Stimulated activated CD8-positive, alpha-beta memory T cell treated with anti-CD3 and anti-CD28 coated beads, Interleukin-15, amount 100 ng/mL, for 24 hours (primary cell): Measurements from ENCODE around the gene TACC2.
"Not testable (repeated sequence)": the region's sequence is repeated elsewhere in the genome, so short reads cannot be mapped to it uniquely, and the experiment has no call there.

Source experiments
- DNase-seq: peaks from one replicate; pipeline ENCODE4 v3.0.0-alpha.2; 2020; ENCODE audit warnings: low read depth

TACC2 gene

DNA sequence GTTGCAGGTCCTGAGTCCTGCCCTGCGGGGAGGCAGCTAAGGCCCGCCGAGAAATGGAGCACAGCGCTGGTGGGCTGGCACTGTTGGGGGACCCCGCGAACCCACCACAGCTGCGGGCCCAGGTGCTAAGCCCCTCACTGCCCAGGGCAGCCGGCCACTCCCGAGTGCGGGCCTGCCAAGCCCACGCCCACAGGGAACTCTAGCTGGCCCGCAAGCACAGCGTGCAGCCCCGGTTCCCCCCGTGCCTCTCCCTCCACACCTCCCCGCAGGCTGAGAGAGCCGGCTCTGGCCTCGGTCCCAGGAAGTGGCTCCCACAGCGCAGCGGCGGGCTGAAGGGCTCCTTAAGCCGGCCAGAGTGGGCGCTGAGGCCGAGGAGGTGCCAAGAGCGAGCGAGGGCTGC, 10.5 kb upstream of the TACC2 start:
- DNase-seq = no peak

DNA sequence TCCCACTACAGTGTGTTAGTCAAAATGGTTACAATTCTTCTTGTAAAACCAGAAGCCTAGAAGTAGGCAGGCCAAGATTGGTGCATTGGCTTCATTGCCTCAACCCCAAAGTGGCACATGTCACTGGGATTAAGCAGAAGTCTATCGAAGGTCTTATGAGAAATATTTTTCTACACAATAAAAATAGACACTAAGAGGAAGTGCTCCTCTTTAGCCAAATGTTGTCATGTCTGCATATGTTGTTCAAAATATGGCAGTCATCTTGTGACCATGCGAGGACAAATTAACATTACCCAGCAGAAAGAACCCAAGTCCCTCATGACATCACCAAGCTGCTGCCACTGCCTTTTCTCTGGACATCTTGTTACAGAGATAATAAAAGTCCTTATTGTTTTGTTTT, 7.6 kb upstream of the TACC2 start:
- no peak for DNase-seq

DNA sequence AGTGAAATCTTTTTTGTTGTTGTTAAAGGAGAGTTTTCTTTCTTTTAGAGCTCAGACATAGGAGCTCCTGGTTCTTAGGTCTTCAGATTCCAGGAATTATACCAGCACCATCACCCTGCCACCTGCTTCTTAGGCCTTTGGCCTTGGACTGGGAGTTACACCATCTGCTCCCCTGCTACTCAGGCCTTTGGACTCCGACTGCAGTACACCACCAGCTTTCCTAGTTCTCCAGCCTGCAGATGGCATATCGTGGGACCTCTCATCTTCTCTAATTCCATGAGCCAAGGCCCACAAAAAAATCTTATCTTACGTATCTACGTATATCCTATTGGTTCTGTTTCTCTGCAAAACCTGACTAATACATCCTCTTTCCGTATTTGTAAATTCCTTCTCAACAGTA, 5.1 kb upstream of the TACC2 start:
- DNase-seq = no peak

DNA sequence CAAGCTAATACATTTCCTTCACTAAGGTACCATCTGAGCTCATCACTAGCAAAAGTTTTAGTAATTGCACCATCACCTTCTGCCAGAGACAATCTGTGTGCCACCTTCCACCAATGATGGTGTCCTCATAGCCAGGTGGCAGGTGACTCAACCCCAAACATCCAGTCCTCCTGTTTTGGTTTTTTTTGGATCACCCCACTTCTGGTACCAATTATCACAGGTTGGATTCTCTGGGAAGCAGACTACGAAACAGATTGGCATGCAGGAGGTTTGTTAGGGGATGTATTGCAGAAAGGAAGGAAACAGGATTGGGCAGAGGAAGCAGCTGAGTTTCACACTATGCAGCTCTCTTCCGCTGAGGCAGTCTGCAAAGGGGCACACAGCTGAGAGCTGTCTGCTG, 4.5 kb upstream of the TACC2 start:
- DNase-seq = no peak

DNA sequence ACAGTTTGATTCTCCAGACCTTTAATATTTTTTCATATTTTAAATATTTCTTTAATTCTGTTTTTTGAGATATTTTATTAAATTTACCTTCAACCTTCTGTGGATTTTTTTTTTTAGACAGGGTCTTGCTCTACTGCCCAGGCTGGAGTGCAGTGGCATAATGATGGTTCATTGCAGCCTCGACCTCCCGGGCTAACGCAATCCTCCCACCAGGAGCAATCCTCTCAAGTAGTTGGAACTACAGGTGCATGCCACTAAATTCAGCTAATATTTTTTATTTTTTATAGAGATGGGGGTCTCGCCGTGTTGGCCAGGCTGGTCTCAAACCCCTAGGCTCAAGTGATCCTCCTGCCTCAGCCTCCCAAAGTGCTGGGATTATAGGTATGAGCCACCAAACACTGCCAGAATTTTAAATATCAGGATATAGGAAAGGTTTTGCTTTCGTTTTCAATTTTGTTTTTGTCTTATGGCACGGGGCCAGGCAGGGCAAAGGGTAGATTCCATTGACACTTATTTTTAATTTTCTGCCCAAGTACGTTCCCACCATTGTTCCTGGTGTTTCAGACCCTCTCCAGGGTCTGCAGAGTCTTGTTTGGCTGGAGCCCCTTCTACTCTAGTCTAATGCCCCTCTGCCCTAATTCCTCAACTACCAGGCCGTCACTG, 1.2 kb downstream of the TACC2 start:
- no peak for DNase-seq

DNA sequence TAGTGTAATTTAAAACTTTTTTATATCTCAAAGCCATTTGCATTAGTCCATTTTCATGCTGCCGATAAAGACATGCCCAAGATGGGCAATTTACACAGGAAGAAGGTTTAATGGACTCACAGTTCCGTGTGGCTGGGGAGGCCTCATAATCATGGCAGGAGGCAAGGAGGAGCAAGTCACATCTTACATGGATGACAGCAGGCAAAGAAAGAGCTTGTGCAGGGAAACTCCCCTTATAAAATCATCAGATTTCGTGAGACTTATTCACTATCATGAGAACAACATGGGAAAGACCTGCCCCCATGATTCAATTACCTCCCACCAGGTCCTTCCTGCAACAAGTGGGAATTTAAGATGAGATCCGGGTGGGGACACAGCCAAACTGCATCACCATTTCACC, 2.8 kb downstream of the TACC2 start:
- not testable (repeated sequence) for DNase-seq

DNA sequence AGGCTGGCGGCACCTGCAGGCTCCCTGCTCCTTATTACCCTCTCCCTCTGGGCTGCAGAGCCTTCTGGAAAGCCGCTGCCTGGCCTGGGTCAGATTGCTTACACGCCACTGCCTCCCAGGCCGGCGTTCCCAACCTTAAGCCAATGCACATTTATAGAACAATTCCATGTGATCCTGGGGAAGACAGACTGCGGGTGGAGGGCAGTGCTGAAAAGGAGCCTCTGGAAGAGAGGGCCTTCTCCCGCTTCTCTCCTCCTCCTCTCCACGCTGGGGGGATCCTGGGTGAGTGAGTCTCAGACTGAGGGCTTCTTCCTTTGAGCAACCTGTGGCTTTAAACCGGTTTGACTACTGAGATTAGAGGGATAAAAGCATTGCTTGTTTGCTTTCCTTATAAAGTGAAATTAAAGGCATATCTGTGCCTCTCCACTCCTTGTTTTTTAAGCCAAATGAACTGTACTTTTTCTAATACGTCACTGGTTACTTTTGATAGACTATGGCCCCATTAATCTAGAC, 5.5 kb downstream of the TACC2 start:
- no peak for DNase-seq

DNA sequence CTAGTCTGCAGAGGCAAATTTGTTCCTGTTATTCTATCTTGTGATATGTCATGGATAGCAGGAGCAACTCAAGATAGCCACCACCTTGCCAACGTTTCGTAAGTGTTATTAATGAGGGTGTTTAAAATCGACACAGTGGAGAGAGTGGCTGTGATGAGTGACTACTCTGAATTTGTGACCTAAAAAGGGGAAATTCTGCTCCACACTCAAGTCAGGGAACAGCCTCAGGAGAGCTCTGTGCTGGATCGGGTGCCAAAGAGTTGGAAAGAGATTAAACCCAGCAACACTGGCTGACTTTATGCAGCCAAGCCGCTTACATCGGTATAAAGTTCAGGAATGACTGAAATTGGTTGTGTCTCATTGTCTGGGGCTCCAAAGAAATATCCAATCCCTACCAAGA, 9.5 kb downstream of the TACC2 start:
- DNase-seq = no peak

DNA sequence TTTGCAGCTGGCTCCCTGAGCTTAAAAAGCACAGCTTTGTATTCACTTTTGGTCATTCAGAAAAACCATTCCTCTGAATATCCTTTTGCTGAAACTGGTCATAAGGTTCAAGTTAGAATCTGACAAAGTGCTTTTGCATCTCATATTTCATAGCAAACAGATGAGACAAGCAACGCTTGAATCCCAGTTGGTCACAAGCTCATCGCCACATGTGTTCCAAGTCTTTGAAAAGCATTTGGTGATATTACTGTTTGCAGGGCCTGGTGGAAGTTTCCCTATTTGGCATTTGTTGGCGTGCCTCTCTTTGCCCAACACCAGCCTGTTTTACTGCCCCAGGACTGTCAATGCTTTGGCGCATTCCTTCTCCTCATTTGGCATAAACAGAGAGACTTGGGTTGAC, 10.3 kb downstream of the TACC2 start:
- no peak for DNase-seq

DNA sequence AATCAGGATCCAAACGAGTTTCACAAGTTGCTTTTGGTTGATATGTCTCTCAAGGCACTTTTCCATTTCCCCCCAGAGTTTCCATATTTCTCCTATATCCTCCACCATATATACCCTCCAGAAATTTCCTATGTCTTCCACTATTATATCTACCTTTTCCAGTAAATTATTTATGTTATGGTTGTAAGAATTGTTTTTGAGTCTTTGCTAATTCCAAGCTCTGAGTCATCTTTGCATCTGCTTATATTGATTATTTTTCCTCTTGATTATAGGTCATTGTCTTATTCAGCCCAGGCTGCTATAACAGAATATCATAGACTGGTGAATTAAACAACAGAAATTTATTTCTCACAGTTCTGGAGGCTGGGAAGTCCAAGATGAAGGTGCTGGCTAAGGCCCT, 12.7 kb downstream of the TACC2 start:
- no peak for DNase-seq

DNA sequence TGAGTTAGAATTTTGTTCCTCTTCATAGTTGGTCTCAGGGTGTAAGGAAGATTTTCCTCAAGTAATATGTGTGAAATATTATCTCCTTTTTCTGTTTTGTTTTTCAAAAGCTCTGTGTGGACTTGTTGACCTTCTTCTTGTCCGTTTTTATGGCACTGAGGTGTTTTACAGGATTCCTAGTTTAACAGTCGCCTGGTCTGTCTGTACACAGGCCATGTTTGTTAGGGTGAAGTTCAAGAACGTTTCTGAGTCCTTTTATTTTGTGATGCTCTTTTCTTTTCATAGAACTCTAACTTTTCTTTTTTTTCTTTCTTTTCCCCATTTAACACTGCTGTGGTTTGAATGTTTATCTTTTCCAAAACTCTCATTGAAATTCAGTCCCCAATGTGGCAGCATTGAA, 18.5 kb downstream of the TACC2 start:
- DNase-seq = no peak

DNA sequence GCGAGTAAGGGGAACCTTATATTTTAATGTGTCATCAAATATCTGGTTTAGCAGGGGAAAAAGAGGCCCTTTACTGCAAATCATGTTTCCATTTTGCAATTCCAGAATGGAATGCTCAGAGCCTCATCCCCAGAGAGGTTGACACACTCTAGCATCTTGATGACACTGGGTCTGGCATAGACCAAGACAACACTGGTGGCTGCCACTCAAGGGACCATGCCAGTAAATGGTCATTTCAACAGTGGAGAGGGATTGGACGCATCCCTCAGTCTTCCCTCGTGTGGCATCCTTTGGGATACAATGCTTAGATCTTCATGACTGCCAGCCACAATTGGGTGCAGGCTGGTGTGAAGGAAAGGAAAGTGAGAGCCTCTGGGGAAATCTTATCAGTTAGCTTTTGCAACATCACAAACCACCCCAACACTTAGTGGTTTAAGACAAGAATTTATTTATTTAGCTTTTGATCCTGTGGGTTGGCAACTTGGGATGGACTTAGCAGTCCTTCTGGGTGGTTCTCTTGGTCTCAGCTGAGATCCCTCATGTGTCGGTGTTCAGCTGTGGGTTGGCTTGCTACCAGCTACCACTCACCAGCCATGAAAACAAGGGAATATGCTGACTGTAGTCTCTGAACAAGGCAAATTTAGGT, 21.6 kb downstream of the TACC2 start:
- DNase-seq = no peak

DNA sequence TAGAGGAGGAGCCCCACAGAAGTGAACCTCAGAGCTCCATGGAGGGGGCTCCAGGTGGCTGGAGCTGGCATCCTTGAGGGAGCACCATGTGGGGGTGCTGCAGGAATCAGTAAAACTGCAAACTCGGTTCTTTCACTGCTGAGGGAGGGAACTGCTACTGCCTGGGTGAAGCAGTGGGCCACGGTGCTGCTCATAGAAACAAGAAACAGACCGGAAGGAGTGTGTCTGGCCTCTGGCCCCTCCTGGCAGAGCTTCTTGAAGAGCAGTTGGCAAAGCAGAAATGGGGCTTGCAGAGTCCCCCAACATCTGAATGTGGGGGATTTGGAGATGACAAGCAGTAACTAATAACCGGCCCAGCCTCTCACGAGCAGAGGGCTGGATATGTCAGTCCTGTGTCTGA, 23.8 kb downstream of the TACC2 start:
- DNase-seq = no peak

DNA sequence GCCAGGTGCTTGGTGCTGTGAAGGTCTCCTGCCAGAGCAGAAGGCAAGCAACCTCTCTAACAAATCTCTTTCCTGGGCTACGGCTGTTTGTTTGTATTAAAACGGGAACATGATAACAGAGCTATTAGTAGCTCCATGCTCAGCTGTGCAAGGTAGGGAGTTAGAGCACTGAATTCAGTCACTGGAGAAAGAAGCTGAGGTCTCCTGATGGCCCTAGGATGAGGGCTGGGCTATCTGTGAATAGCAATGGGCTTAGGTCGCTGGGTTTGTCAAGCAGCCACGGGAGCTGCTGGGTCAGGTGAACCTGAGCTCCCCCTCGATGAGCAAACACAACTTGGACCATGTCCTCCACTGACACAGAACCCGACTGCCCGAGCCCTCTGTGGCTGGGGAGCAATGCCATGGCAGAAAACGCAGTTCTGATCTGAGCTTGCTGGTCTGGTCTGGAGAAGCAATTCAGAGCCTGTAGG, 24.4 kb downstream of the TACC2 start:
- DNase-seq = no peak

DNA sequence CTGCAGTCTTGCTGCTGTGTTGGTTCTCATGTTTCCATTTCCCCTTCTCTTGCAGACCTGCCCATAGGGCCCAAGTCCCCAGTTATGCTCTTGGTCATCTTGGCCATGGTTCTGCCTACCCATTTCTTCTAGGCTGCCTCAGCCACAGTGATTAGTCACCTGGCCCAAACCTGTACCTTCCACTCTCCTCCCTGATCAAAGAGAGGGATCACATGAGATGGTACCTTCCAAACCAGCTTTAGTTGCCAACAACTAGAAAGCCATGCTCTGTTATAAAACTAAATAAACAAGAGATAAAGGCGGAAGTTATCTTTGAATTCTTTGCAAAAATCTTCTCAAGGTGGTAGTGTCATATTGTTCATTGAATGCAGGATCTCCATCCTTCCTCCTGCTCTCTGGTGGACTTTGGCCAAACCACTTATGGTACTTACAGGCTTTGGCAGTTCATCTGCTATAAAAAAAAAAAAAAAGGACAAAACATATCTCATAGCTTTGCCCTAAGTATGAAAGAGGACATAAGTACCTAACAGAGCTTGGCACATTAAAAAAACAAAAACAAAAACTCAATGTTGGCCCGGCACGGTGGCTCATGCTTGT, 25.8 kb downstream of the TACC2 start:
- DNase-seq = no peak

DNA sequence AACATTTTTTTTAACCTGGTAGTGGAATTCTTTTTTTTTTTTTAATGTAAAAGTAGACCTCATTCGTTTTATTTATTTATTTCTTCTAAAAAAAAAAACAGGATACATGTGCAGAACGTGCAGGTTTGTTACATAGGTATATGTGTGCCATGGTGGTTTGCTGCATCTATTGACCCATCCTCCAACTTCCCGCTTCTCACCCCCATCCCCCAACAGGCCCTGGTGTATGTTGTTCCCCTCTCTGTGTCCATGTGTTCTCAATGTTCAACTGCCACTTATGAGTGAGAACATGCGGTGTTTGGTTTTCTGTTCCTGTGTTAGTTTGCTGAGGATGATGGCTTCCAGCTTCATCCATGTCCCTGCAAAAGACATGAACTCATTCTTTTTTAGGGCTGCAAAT, 29.0 kb downstream of the TACC2 start:
- not testable (repeated sequence) for DNase-seq

DNA sequence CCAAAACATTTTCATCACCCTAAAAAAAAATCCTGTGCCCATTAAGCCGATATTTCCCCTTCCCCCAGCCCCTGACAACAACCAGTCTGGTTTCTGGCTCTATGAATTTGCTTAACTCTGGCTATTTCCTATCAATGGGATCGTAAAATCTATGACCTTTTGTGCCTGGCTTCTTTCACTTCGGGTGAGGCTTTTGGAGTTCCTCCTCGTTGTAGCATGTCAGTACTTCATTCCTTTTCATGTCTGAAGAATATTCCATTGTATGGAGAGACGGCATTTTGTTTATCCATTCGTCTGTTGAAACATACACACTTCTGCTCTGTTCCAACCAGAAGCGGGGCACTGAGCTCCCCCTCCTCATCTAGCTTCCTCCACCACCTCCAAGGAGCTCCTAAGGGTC, 29.5 kb downstream of the TACC2 start:
- no peak for DNase-seq

DNA sequence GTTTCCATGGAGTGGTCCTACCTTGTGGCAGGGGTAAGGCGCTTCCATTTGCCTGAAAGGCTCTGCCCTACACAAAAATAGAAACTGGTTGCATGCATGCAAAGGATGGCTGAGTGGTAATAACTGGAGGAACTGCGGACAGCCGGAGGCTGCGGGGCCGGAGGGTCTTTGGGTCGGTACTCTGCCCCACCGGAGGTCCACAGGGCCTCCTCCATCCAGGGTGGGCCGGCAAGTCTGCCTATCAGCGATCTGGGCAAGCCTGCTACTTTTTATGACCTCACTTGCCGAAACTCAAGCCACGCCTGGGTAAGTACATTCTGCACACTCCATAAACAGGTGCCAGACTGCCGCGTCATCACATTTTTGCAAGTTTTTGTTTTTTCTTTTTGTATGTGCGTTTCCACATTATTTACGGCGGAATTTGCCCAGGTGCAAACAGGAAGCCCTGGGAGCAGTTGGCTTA, 30.0 kb downstream of the TACC2 start:
- DNase-seq = no peak

DNA sequence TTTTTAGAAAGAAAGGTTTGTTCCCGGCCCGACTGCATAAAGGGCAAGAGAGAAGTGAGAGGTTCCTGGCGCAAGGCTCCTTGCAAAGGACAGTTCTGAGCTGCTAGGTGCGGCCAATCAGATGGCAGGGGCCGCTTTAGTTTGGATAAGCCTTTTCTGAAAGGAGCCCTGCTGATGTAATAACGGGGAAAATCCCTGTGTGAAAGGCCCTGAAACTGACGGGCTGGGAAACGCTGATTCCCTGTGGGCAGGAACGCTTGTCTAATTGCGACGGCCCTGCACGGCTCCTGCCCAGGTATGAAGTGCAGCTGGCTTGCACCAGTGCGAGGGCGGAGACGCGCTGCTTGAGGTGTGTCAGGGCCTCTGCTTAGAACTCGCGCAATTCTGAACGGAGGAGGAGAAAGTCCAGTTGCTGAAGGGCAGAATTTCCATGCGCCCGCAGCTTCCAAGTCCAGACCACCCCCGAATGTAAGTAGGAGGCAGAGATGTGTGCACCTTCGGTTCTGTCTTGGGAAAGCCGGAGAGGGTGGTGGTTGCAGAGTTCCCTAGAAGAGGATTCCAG, 30.5 kb downstream of the TACC2 start:
- no peak for DNase-seq

DNA sequence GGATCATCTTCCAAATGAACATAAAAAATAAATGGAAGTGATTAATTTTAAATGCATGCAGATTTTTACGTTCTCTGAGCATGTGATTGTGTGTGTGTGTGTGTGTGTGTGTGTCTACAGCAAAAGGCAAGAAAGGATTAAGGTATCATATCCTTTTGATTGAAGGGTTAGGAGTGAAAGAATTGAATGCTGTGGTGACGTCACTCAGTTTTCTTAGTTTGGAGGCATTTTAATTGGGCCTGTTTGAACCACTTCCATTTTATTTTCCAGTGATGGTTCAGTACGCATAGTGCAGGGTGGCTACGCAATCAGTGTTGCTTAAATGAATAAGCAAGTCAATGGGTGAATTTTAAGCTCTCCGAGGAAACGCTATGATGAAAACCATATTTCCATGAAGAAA, 31.3 kb downstream of the TACC2 start:
- DNase-seq = no peak

DNA sequence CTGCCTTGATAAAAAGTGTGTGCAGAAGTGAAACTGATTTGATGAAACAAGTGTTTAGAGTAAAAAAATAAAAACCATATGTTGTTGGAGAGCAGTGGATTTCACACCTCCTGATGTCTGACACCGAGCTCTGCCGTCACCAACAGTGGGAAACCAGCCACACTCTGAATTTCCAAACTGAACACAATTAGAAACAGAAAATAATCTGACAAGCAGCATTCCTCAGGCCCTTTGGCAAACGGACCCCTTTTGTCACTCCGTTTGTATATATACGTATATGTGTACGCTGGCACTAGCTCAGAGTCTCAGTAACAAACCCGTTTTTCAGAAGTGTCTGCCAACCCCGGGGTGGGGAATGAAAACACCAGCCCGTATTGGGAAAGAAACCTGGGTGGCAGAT, 32.4 kb downstream of the TACC2 start:
- no peak for DNase-seq

DNA sequence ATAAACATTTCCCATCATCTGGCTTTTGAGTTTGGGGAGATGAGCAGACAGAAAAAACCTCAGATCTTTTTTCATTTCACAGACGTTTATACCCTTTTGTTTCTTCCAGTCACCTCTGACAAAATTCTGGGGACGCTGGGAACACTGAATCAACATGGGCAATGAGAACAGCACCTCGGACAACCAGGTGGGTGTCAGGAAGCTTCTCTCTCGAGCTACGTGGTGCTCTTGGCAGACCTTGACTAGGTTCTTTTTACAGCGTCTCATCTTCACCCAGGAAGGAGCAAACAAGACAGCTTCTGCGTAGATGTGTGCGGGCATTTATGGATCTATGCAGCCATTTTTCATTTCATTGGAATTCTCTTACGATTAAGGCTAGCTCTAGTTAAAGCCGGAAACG, 32.9 kb downstream of the TACC2 start:
- DNase-seq = no peak

DNA sequence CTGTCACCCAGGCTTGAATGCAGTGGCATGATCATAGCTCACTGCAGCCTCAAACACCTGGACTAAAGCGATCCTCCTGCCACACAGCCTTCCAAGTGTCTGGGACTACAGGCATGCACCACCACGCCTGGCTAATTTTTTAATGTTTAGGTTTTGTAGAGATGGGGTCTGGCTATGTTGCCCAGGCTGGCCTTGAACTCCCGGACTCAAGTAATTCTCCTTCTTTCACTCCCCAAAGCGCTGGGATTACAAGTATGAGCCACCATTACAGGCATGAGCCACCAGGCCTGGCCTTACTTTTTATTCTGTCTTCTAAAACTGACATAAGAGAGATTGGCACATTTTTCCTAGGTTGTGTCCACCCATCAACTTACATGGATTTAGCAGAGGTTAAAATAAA, 33.3 kb downstream of the TACC2 start:
- no peak for DNase-seq
